Heart left ventricle (tissue), 16 donors: ENCODE data around the gene ANKK1. TPM values are rescaled to one million over a fixed set of nuclear protein-coding genes. Genes with fewer than 3 reads are reported as not detected.

Source experiments
- ATAC-seq, 4 donors: fragments of 200-7000 bp; cut with Tn5 transposase; one replicate each; pipeline ENCODE4 v1.9.1; 2020 to 2022; ENCODE audit warnings: moderate library complexity in 4 of 4, mild to moderate bottlenecking in 3 of 4, moderate number of reproducible peaks in 1 of 4
- DNase-seq, 5 donors: peaks; one replicate each; pipeline ENCODE4 v3.0.0-alpha.2; 2020
- H3K27ac ChIP-seq, 12 donors: fragments of 200-600 bp; sonication (generic) in 4 of 12; one replicate each; pipeline versions ENCODE4 v1.5.0 to v1.8.0; 2016 to 2022; ENCODE audit warnings: mild to moderate bottlenecking in 2 of 12
- H3K27me3 ChIP-seq, 9 donors: fragments of 200-600 bp; sonication (generic) in 2 of 9; one replicate each; pipeline versions ENCODE4 v1.5.1 to v1.8.0; 2016 to 2022; ENCODE audit warnings: mild to moderate bottlenecking in 3 of 9
- H3K36me3 ChIP-seq, 9 donors: fragments of 200-600 bp; sonication (generic) in 2 of 9; one replicate each; pipeline versions ENCODE4 v1.5.0 to v1.8.0; 2018 to 2022; ENCODE audit warnings: mild to moderate bottlenecking in 2 of 9
- H3K4me1 ChIP-seq, 12 donors: fragments of 200-600 bp; sonication (generic) in 4 of 12; one replicate each; pipeline versions ENCODE4 v1.5.0 to v1.8.0; 2016 to 2022; ENCODE audit warnings: mild to moderate bottlenecking in 3 of 12
- H3K4me3 ChIP-seq, 12 donors: fragments of 200-600 bp; sonication (generic) in 4 of 12; one replicate each; pipeline versions ENCODE4 v1.5.0 to v1.8.0; 2017 to 2022; ENCODE audit warnings: mild to moderate bottlenecking in 9 of 12, moderate library complexity in 4 of 12
- H3K9me3 ChIP-seq, 12 donors: fragments of 200-600 bp; sonication (generic) in 4 of 12; one replicate each; pipeline versions ENCODE4 v1.5.0 to v1.8.0; 2016 to 2022; ENCODE audit warnings: mild to moderate bottlenecking in 1 of 12
- POLR2A ChIP-seq, 2 donors: fragments of 450-650 bp; IDR thresholded peaks; one replicate each; pipeline ENCODE4 v1.6.1; 2017; ENCODE audit warnings: antibody characterized with exemption in 2 of 2, mild to moderate bottlenecking in 2 of 2, moderate library complexity in 2 of 2
- WGBS, 4 donors: extraction: QIAGEN DNeasy Blood & Tissue Kit in 2 of 4; methylation state at CpG; one replicate each; pipeline versions ENCODE4 v1.1.5 to v1.1.7; 2013 to 2018; 5-methylcytosine and 5-hydroxymethylcytosine counted together
- intact Hi-C, 10 donors: fragments of 100-400 bp; cut with DNase I; formaldehyde crosslinking; loops; one replicate each; pipeline versions ENCODE4 v1.11.1 to v1.14.2; 2022
- polyA plus RNA-seq, 2 donors: library from polyadenylated mRNA; stranded (reverse); fragments of 200-250 nt; gene quantifications; one replicate each; pipeline ENCODE4 v1.2.3, GENCODE V29; 2013
- total RNA-seq, 9 donors: library from RNA; depleted of rRNA in 2 of 9; stranded (reverse); fragments of >200 nt in 2 of 9; fragmentation: NEBNext Ultra II Directional in 3 of 9; extraction: Animal tissue kit (Norgen Biotek cat#: 25700) in 3 of 9; gene quantifications; one replicate each; pipeline versions ENCODE4 v1.1.0 to v1.2.4, GENCODE V29; 2016 to 2023
- TF ChIP-seq, protein P1 (sequence below), 12 donors: fragments of 200-600 bp; sonication (generic) in 4 of 12; IDR thresholded peaks; one replicate each; pipeline versions ENCODE4 v1.5.0 to v1.8.0; 2018 to 2022; ENCODE audit warnings: antibody characterized with exemption in 12 of 12, mild to moderate bottlenecking in 5 of 12
- donor health status: ischemic (EF 13 %, LVEDD 7.1; RV severe dilation, severe dysfunction).
- donor health status: healthy with polysubstance abuse.
- donor health status: DM: no; HTN: yes; CAD: no.
- donor health status: DM: no; HTN: no; CAD: no.
- donor health status: ischemic (EF 25% LVEDD 6.9; RV normal size, moderate dysfunction).
- donor health status: ischemic (EF 25% LVEDD 5.7; RV mildly dilated, moderate dysfunction).
- donor health status: healthy.
- donor health status: DM: yes; HTN: yes; CAD: no.
- donor health status: ischemic (EF 35%, LVEDD 5.7; RV mildly dilated, moderate dysfunction).
- donor health status: nonischemic (EF 11% LVEDD 7.7; RV severe dilation, severe dysfunction).
- donor health status: DM: yes; HTN: yes; CAD: no.
- donor health status: PGD.
- donor health status: ischemic (EF 29% LVEDD 5.4; RV normal size, mild dysfunction).
- donor health status: nonischemic (EF 23%, LVEDD 6.1; RV moderate dilation, normal function).

Gene ANKK1
- total and polyA plus RNA-seq, 11 donors = 0.03 to 0.24 (median 0.10) TPM; not detected in 7

DNA sequence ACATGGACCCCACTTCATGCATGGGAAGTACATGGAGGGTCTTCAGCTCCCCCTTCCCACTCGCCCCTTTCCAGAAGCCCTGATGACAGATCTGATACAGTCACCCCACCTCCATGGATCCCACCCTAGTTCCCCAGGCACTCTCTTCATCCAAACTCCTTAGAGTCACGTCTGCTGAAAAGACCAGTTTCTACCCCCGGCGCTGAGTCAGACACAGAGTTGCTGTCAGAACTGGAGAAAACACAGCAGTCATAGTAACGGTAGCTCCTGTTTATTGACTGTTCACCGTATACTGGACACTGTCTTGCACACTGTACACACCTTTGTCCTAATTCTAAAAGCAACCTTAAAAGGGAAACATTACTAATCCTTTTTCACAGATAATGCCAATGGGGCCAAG, 58.5 kb downstream of the ANKK1 start:
- no peak overlapping the region for H3K4me3 ChIP-seq
- 55 to 59% (median 57%) methylated on average over 6 of the region's 6 CpGs for WGBS, 4 donors
- H3K27me3 ChIP-seq = peaks cover 0 to 30% (median 3%) of the 10 kb centered on the region in 9 donors
- intact Hi-C loops = no loop called here
- peaks cover 0 to 5% (median 0%) of the 10 kb centered on the region in 12 donors for H3K4me1 ChIP-seq
- ATAC-seq = no peak
- DNase-seq = no peak
- no peak overlapping the region for H3K27ac ChIP-seq
- TF ChIP-seq, protein P1, sequence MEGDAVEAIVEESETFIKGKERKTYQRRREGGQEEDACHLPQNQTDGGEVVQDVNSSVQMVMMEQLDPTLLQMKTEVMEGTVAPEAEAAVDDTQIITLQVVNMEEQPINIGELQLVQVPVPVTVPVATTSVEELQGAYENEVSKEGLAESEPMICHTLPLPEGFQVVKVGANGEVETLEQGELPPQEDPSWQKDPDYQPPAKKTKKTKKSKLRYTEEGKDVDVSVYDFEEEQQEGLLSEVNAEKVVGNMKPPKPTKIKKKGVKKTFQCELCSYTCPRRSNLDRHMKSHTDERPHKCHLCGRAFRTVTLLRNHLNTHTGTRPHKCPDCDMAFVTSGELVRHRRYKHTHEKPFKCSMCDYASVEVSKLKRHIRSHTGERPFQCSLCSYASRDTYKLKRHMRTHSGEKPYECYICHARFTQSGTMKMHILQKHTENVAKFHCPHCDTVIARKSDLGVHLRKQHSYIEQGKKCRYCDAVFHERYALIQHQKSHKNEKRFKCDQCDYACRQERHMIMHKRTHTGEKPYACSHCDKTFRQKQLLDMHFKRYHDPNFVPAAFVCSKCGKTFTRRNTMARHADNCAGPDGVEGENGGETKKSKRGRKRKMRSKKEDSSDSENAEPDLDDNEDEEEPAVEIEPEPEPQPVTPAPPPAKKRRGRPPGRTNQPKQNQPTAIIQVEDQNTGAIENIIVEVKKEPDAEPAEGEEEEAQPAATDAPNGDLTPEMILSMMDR (IDR thresholded peaks at IDR 0.05) = no peak
- TF ChIP-seq POLR2A (IDR thresholded peaks at IDR 0.05) = no peak
- H3K9me3 ChIP-seq = no peaks in the 10 kb centered on the region
- no peaks in the 10 kb centered on the region for H3K36me3 ChIP-seq

DNA sequence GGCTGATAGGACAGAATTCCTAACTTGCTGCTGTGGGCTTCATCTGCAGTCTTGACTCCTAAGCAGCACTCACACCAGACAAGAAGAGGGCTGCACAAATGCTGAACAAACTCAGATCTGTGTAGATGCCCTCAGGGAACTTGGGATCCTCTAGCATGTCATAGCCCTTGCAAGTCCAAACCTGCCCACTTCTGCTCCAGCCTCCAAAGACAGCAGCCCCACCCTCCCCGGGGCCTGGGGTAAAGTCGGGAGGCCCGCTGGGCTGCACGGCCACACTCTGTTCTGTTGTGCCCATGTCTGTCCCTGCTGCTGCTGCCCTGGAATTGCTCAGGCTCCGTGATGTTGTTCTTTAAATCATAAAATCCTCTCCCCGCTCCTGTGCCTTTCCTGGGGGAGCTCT, 59.4 kb downstream of the ANKK1 start:
- WGBS, 4 donors = 75 to 86% (median 80%) methylated on average over 6 of the region's 6 CpGs
- ATAC-seq = no peak
- intact Hi-C loops = no loop called here

DNA sequence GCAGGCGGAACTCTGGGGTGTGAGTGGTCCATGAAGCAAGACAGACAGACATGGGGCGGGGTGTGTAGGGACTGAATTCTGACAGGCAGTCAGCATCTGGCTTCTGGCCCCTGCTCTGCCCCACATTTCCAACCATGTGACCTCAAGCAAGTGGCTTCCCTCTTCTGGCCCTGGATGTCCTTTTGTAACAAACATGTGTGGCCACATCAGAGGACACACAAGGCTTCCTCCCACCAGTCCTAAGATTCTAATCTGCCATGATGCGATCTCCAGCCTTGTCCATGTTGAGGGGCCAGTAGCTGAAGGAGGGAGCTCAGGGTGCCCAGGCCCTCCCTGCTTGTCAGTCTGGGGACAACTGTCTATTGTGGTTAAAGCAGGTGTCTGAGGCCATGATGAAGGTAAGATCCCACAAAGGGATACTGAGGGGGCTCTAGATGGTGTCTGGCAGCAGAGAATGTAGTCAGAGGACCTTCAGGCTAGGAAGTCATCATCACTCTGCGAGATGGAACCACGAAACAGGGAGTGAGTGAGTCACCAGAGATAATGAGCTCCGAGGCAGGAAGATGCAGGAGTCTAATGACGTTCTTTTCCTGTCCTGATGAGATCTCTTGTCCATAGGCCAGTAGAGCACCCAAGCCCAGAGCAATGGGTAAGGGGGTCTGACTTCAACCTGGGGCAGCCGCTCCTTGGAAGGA, 60.2 kb downstream of the ANKK1 start:
- Histone ChIP-seq H3K27me3 (peaks cover 0 to 23% (median 0%) of the 10 kb centered on the region in 9 donors), H3K4me1 (peaks cover 0 to 5% (median 0%) of the 10 kb centered on the region in 12 donors), H3K9me3 (no peaks in the 10 kb centered on the region), H3K27ac (no peak overlapping the region), H3K4me3 (no peak overlapping the region), H3K36me3 (no peaks in the 10 kb centered on the region)
- WGBS, 4 donors = 48 to 51% (median 48%) methylated on average over 8 of the region's 8 CpGs
- TF ChIP-seq POLR2A (IDR thresholded peaks at IDR 0.05) = no peak
- TF ChIP-seq, protein P1 (IDR thresholded peaks at IDR 0.05) = no peak
- DNase-seq (no peak), ATAC-seq (peak in 1 of 4 donors; percentile 29)
- intact Hi-C loops = no loop called here

More for the DNA sequence above, 59.4 kb downstream of the ANKK1 start:
- no peaks in the 10 kb centered on the region for H3K36me3 ChIP-seq
- peaks cover 0 to 26% (median 0%) of the 10 kb centered on the region in 9 donors for H3K27me3 ChIP-seq
- H3K9me3 ChIP-seq = no peaks in the 10 kb centered on the region
- H3K4me3 ChIP-seq = no peak overlapping the region
- no peak overlapping the region for H3K27ac ChIP-seq
- H3K4me1 ChIP-seq = peaks cover 0 to 5% (median 0%) of the 10 kb centered on the region in 12 donors
- no peak for DNase-seq
- TF ChIP-seq, protein P1 (IDR thresholded peaks at IDR 0.05) = no peak
- TF ChIP-seq POLR2A (IDR thresholded peaks at IDR 0.05) = no peak

DNA sequence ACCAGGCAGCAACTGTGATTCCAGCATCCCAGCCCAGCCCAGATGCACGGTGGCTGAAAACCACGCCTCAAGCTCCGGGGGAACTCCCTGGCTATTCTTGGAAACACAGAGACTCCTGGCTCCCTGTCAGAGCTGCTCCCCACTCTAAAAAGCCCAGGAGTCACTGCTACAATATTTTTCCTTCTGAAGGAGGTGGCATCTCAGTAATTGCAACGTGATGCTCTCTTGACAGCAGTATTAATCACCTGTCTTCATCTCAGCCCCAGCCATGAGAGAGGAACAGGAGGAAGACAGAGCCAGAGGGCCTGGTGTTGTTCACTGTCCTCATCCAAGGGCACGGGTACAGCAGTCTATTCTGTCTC, 60.7 kb downstream of the ANKK1 start:
- DNase-seq (no peak), ATAC-seq (peak in 2 of 4 donors; percentile 21 to 37)
- H3K4me3 ChIP-seq = no peak overlapping the region
- no peaks in the 10 kb centered on the region for H3K36me3 ChIP-seq
- H3K4me1 ChIP-seq = peaks cover 0 to 5% (median 0%) of the 10 kb centered on the region in 12 donors
- intact Hi-C loops = no loop called here
- no peaks in the 10 kb centered on the region for H3K9me3 ChIP-seq
- no peak overlapping the region for H3K27ac ChIP-seq
- TF ChIP-seq, protein P1 (IDR thresholded peaks at IDR 0.05) = no peak
- TF ChIP-seq POLR2A (IDR thresholded peaks at IDR 0.05) = no peak
- peaks cover 0 to 18% (median 0%) of the 10 kb centered on the region in 9 donors for H3K27me3 ChIP-seq
- 30 to 44% (median 37%) methylated on average over 5 of the region's 5 CpGs for WGBS, 4 donors
